Thyroid gland (tissue), 4 donors: ENCODE results near the gene TESPA1. TPM values are rescaled to one million over a fixed set of nuclear protein-coding genes. Genes with fewer than 3 reads are reported as not detected.

Source experiments
- DNase-seq, 2 donors: peaks; one replicate each; pipeline ENCODE4 v3.0.0-alpha.2; 2019
- H3K27ac ChIP-seq, 3 donors: fragments of 200-600 bp; sonication (generic); 1 replicate in 2 of 3; 2 replicates in 1 of 3; pipeline ENCODE4 v1.5.1; 2016 to 2019; ENCODE audit warnings: mild to moderate bottlenecking in 1 of 3, moderate library complexity in 1 of 3
- H3K27me3 ChIP-seq: fragments of 200-600 bp; sonication (generic); one replicate; pipeline ENCODE4 v1.5.1; 2019
- H3K36me3 ChIP-seq, 2 donors: fragments of 200-600 bp; sonication (generic); one replicate each; pipeline ENCODE4 v1.5.1; 2016 to 2019
- H3K4me1 ChIP-seq, 2 donors: fragments of 200-600 bp; sonication (generic); one replicate each; pipeline ENCODE4 v1.5.1; 2017 to 2019
- H3K4me3 ChIP-seq, 3 donors: fragments of 200-600 bp; sonication (generic); replicated peaks in 1 of 3; 1 replicate in 2 of 3; 2 replicates in 1 of 3; pipeline ENCODE4 v1.5.1; 2016; ENCODE audit warnings: mild to moderate bottlenecking in 1 of 3
- H3K9me3 ChIP-seq: fragments of 200-600 bp; sonication (generic); one replicate; pipeline ENCODE4 v1.5.1; 2017
- CTCF ChIP-seq, 6 experiments: fragments of 200-600 bp in 3 of 6; fragments of 450-650 bp in 3 of 6; sonication (generic) in 3 of 6; IDR thresholded peaks; one replicate each; pipeline ENCODE4 v1.5.1; 2016 to 2019; ENCODE audit warnings: antibody characterized with exemption in 6 of 6, mild to moderate bottlenecking in 2 of 6, inconsistent platforms in 1 of 6, moderate library complexity in 1 of 6
- POLR2A ChIP-seq, 2 donors: fragments of 450-650 bp; IDR thresholded peaks; one replicate each; pipeline ENCODE4 v1.6.1; 2017; ENCODE audit warnings: antibody characterized with exemption in 2 of 2, mild to moderate bottlenecking in 2 of 2, moderate library complexity in 1 of 2
- WGBS, 2 donors: methylation state at CpG; one replicate each; pipeline ENCODE4 v1.1.5; 2017; 5-methylcytosine and 5-hydroxymethylcytosine counted together
- intact Hi-C: fragments of 100-400 bp; cut with DNase I; formaldehyde crosslinking; loops from one replicate; pipeline ENCODE4 v1.15.1; 2023
- total RNA-seq, 4 donors: library from RNA; depleted of rRNA; stranded (reverse); fragments of >200 nt; gene quantifications; one replicate each; pipeline ENCODE4 v1.2.3, GENCODE V29; 2016

Gene TESPA1
- total RNA-seq, 4 donors from 2014 or later: 0.83 to 2.5 (median 2.0) TPM; not detected in 1

DNA sequence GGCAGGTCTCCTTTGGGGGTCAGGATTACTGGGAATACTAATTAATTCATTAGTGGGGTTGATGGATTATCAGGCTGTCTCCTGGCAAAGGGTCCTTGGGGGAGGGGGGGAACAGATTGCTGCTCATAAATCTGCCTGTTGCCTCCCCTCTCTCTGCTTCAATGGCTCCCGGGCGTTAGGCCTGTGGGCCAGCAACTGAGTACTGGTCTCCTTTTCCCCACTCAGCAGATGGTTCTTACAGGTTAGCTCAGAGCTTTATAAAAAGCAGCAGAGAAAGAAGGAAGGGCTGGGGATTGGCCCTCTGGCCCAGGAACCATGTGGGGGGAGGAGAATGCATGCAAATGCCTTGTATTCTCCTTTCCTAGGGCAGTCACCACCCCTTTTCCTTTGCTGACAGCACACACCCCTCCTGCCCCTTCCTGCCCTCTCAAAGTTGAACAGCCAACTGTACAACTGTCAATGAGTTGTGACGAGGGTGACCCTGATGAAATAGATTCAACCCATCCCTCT is 32.9 kb upstream of the TESPA1 start:
- Histone ChIP-seq H3K27me3 (no peaks in the 10 kb centered on the region), H3K4me1 (no peaks in the 10 kb centered on the region), H3K9me3 (no peaks in the 10 kb centered on the region), H3K4me3 (no peak overlapping the region), H3K36me3 (no peaks in the 10 kb centered on the region), H3K27ac (no peak overlapping the region)
- intact Hi-C loops: no loop called here
- no peak for TF ChIP-seq CTCF (IDR thresholded peaks at IDR 0.05)
- TF ChIP-seq POLR2A (IDR thresholded peaks at IDR 0.05): no peak
- DNase-seq: no peak
- WGBS, 2 donors: 31 to 36% methylated on average over 3 of the region's 3 CpGs

GRCh38 chr12:55008944-55009585 is 24.5 kb upstream of the TESPA1 start:
- H3K36me3 ChIP-seq: no peaks in the 10 kb centered on the region
- no peaks in the 10 kb centered on the region for H3K4me1 ChIP-seq
- no peak for DNase-seq
- H3K27me3 ChIP-seq: no peaks in the 10 kb centered on the region
- intact Hi-C loops: no loop called here
- H3K4me3 ChIP-seq: no peak overlapping the region
- no peaks in the 10 kb centered on the region for H3K9me3 ChIP-seq
- 12 to 15% methylated on average over 6 of the region's 6 CpGs for WGBS, 2 donors
- TF ChIP-seq CTCF (IDR thresholded peaks at IDR 0.05) (no peak), POLR2A (IDR thresholded peaks at IDR 0.05) (no peak)
- no peak overlapping the region for H3K27ac ChIP-seq

DNA sequence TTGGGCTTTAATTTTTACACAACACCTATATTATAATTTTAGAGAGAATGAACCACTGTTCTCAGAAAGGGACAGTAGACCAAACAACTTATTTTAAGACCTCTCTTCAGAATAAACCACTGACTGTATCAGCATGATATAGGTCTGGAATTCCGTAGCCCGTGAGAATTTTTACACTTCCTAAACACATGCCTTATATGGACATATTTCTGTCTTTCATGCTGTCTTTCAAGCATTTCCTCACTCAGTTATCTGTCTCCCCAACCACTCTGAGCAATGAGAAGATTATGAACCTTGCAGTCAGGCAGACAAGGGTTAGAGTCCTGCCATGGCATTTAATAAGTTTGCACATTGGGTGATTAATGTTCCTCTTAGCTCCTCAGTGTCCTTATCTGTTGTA is 17.8 kb upstream of the TESPA1 start:
- H3K36me3 ChIP-seq: no peaks in the 10 kb centered on the region
- intact Hi-C loops: no loop called here
- WGBS, 2 donors: 73 to 79% methylated on average over 2 of the region's 2 CpGs
- no peaks in the 10 kb centered on the region for H3K27me3 ChIP-seq
- H3K27ac ChIP-seq: no peak overlapping the region
- no peaks in the 10 kb centered on the region for H3K4me1 ChIP-seq
- no peak overlapping the region for H3K4me3 ChIP-seq
- H3K9me3 ChIP-seq: no peaks in the 10 kb centered on the region
- DNase-seq: no peak
- TF ChIP-seq CTCF (IDR thresholded peaks at IDR 0.05) (no peak), POLR2A (IDR thresholded peaks at IDR 0.05) (no peak)

DNA sequence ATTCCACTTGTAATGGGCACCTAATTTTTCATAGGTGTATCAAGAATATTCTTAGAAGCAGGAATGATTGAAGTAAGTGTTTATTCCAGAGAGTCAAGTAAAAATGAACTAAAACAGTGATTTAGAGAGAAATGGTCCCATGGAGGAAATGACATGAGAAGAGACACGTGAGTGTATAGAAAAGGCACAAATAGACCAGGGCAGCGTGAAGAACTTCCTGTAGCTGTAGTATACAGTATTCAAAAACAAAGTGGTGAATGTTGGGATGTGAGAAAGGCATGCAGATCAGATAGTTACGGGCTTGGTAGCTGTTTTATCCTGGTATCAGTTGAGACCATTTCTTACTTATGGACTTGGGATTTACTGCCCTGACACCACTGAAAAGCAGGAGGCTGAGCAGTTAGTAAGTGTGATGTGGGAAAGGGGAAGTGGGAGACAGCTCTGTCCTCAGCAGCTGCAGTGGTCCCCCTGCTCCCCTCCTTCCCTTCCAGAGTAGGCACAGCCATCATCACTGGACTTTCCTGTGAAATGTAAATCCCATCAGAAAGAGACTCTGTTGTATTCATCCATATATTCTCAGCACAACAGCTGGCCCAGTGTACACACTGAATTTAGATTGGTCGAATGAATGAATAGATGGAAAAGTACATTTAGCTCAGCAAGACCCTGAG is 16.8 kb upstream of the TESPA1 start:
- Histone ChIP-seq H3K9me3 (no peaks in the 10 kb centered on the region), H3K27ac (no peak overlapping the region), H3K4me1 (no peaks in the 10 kb centered on the region), H3K27me3 (no peaks in the 10 kb centered on the region), H3K36me3 (no peaks in the 10 kb centered on the region), H3K4me3 (no peak overlapping the region)
- DNase-seq: no peak
- TF ChIP-seq POLR2A (IDR thresholded peaks at IDR 0.05) (no peak), CTCF (IDR thresholded peaks at IDR 0.05) (no peak)
- 69 to 73% methylated on average over 4 of the region's 4 CpGs for WGBS, 2 donors
- intact Hi-C loops: no loop called here

DNA sequence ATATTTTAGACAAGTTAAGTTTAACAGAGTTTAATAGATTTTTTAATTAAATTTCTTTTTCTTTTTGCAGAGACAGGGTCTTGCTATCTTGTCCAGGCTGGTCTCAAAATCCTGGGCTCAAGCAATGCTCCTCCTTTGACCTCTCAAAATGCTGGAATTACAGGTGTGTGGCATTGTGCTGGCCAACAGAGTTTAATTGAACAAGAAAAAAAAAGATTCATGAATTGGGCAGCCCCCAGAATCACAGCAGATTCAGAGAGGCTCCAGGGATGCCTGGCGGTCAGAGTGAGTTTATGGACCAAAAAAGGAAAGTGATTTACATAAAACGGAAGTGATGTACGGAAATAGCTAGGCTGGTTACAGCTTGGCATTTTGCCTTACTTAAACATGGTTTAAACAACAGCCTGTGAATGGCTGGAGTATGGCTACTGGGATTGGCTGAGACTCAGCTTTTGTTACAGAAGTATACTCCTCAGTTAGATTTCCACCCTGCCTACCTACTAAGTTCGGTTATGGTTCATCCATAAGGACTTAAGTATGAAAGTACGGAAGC is 14.5 kb upstream of the TESPA1 start:
- Histone ChIP-seq H3K4me3 (no peak overlapping the region), H3K27ac (no peak overlapping the region), H3K4me1 (no peaks in the 10 kb centered on the region), H3K36me3 (no peaks in the 10 kb centered on the region), H3K27me3 (no peaks in the 10 kb centered on the region), H3K9me3 (no peaks in the 10 kb centered on the region)
- 69 to 71% methylated on average over 5 of the region's 5 CpGs for WGBS, 2 donors
- TF ChIP-seq CTCF (IDR thresholded peaks at IDR 0.05) (no peak), POLR2A (IDR thresholded peaks at IDR 0.05) (no peak)
- intact Hi-C loops: no loop called here
- no peak for DNase-seq
